H7 (cell line): ENCODE data around the gene COQ3. TPM values are rescaled to one million over a fixed set of nuclear protein-coding genes. Genes with fewer than 3 reads are reported as not detected.
"Not testable (repeated sequence)": the region's sequence is repeated elsewhere in the genome, so short reads cannot be mapped to it uniquely, and the experiment has no call there.

Experiments used
- DNase-seq: peaks from one replicate; pipeline ENCODE4 v3.0.0; 2012
- H3K27me3 ChIP-seq: 2 replicates; pipeline ENCODE4 v1.6.0; 2011; ENCODE audit warnings: mild to moderate bottlenecking, low read length; ENCODE audit not compliant: control insufficient read depth, insufficient read depth
- H3K36me3 ChIP-seq: replicated peaks from 2 replicates; pipeline ENCODE4 v1.5.1; 2011; ENCODE audit warnings: low read length; ENCODE audit not compliant: control insufficient read depth, insufficient read depth
- H3K4me3 ChIP-seq: 2 replicates; pipeline ENCODE4 v1.5.1; 2011; ENCODE audit warnings: low read depth, mild to moderate bottlenecking, control low read depth, low read length, moderate library complexity; ENCODE audit not compliant: insufficient read depth
- total RNA-seq: library from RNA; depleted of rRNA; stranded (reverse); fragments of >200 nt; shearing (Covaris generic); gene quantifications from 2 replicates; pipeline ENCODE4 v1.2.3, GENCODE V29; 2014

Gene COQ3
- total RNA-seq, 1 experiment from 2014 or later, result 11.7 TPM

GRCh38 chr6:99354983-99355382 is 39.0 kb downstream of the COQ3 start:
- DNase-seq, result no peak
- Histone ChIP-seq H3K36me3 (no peaks in the 10 kb centered on the region), H3K27me3 (peaks cover 4% of the 10 kb centered on the region; the same call in 1 of the 2 replicates), H3K4me3 (no peak overlapping the region)

DNA sequence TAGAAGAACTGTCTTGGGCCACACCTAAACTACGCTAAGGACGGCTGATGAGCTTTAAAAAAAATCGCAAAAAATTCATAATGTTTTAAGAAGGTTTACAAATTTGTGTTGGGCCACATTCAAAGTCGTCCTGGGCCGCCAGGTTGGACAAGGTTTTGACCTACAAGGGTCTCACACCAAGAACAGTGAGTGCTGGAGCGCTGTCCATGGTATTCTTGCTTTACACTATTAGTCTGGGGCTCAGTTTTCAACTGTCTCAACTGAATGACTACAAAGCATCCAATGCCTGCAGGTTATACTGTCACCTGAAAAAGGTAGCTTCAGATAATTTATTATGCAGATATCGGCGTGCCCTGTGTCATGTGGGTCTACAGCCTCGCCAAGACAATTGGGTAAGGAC is 40.9 kb downstream of the COQ3 start:
- H3K36me3 ChIP-seq, result no peaks in the 10 kb centered on the region
- no peak overlapping the region for H3K4me3 ChIP-seq
- DNase-seq, result no peak
- peaks cover 4% of the 10 kb centered on the region; the same call in 1 of the 2 replicates for H3K27me3 ChIP-seq

DNA sequence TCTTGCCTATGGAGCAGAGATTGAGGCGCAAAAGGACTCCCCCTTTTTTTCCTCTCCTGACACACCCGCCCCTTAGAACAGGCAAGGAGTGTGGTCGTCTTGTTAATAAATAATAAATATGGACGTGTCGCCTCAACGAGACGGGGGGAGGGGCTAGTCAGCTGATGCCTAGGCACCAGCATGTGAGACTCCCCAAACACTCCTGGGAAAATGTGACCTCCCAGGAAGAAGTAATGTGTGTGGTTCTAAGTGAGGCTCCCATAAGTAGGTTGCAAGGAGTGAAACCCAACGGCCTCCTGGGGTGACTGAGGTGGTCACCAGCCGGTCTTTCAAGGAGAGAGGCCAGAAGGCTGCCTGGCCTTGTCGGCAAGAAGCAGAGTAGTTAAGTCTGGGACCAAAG is 43.4 kb downstream of the COQ3 start:
- Histone ChIP-seq H3K4me3 (0 out of 2 replicates have a peak overlapping the region, but pooled peaks have one; percentile 1), H3K36me3 (no peaks in the 10 kb centered on the region), H3K27me3 (peaks cover 4% of the 10 kb centered on the region; the same call in 1 of the 2 replicates)
- DNase-seq, result peak; percentile 20

- Histone ChIP-seq H3K4me3 (peak within 1 kb of the TSS; percentile 69), H3K36me3 (no peaks in the 10 kb centered on the region), H3K27me3 (peaks cover 4% of the 10 kb centered on the region; the same call in 1 of the 2 replicates)
- peak; percentile 90 for DNase-seq
Measured at GRCh38 chr6:99349171-99350141, 44.5 kb downstream of the COQ3 start, which contains the start of gene FAXC. FAXC (minus strand) TSS chr6:99349674; CDS start chr6:99349372, 302 bp downstream.

DNA sequence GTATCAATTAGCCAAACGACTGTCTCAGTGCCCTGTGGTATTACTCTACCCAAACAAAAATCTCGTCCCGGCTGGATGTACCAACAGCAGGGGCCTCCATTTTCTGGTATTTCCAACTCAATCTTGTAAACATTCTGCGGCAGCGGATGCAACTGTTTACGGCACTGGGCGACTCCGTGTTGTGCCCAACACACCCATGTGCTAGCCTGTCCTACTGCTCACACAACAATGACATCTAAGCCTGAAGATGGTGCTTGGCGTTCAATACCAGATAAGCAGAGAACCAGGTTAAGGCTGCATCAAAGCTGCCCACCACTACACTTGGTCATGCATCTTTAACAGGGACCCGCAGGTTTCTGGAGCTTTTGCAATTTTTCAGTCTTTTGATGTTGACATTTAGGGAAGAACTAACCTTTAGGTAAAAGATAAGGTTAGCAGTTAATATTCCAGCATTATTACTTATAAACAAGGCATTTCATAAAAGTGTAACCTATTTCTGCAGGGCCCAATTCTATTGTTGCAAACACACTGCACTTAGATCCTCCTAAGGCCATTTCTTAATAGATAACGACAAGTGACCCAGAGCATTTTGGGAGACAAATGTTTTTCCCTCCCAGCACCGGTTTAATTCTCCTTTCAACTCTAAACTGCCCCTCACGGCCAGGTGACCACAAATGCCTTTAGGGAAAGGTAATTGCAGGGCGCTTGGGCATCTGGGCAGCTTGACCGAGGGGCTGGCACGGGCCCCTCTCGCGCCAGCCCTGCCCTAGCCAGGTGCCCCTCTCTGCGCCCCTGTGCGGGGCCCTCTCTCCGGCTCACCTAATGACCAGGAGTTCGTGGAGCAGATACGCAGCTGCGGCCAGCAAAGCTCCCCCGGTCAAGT is 45.5 kb downstream of the COQ3 start:
- H3K27me3 ChIP-seq, result peaks cover 4% of the 10 kb centered on the region; the same call in 1 of the 2 replicates
- DNase-seq, result peak; percentile 8
- H3K36me3 ChIP-seq, result no peaks in the 10 kb centered on the region
- H3K4me3 ChIP-seq, result peak overlapping the region; percentile 69

- Histone ChIP-seq H3K27me3 (peaks cover 4% of the 10 kb centered on the region; the same call in 1 of the 2 replicates), H3K4me3 (no peak overlapping the region), H3K36me3 (no peaks in the 10 kb centered on the region)
- DNase-seq, result peak; percentile 13
Measured at GRCh38 chr6:99347804-99348203, 46.2 kb downstream of the COQ3 start.

- no peak for DNase-seq
- peaks cover 4% of the 10 kb centered on the region; the same call in 1 of the 2 replicates for H3K27me3 ChIP-seq
- no peak overlapping the region for H3K4me3 ChIP-seq
- no peaks in the 10 kb centered on the region for H3K36me3 ChIP-seq
Measured at GRCh38 chr6:99346595-99346994, 47.4 kb downstream of the COQ3 start.

GRCh38 chr6:99345164-99345563 is 48.8 kb downstream of the COQ3 start:
- Histone ChIP-seq H3K4me3 (no peak overlapping the region), H3K27me3 (no peaks in the 10 kb centered on the region; the same call in 1 of the 2 replicates), H3K36me3 (no peaks in the 10 kb centered on the region)
- DNase-seq, result no peak

DNA sequence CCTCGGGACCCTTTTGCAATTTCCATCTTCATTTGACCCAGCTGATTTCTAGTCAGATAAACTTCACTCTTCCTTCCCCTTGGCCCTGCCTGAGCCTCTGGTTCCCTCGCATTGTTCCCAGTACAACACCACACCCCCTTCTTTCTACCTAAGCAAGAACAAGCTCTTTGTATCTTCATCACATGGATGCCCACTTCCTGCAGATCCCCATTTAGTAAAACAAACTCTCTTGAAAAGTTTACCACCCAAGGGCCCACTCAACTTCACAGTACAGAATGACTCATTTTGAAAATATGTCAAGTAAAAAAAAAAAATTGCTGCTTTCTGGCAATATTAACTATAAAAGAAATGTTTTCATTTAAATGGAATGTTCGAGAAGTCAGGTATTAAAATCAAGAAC is 49.7 kb downstream of the COQ3 start:
- DNase-seq, result peak; percentile 33
- H3K4me3 ChIP-seq, result no peak overlapping the region

GRCh38 chr6:99341862-99342455 is 52.0 kb downstream of the COQ3 start:
- no peak for DNase-seq
- H3K27me3 ChIP-seq, result no peaks in the 10 kb centered on the region
- H3K36me3 ChIP-seq, result no peaks in the 10 kb centered on the region
- no peak overlapping the region for H3K4me3 ChIP-seq

More for the DNA sequence above, 49.7 kb downstream of the COQ3 start:
- Histone ChIP-seq H3K27me3 (no peaks in the 10 kb centered on the region; the same call in 1 of the 2 replicates), H3K36me3 (no peaks in the 10 kb centered on the region)

- Histone ChIP-seq H3K4me3 (no peak overlapping the region), H3K27me3 (no peaks in the 10 kb centered on the region), H3K36me3 (no peaks in the 10 kb centered on the region)
- no peak for DNase-seq
Measured at GRCh38 chr6:99338188-99338587, 55.8 kb downstream of the COQ3 start.

- not testable (repeated sequence) for H3K4me3 ChIP-seq, DNase-seq, H3K27me3 ChIP-seq, H3K36me3 ChIP-seq
Measured at GRCh38 chr6:99335298-99335697, 58.7 kb downstream of the COQ3 start.

DNA sequence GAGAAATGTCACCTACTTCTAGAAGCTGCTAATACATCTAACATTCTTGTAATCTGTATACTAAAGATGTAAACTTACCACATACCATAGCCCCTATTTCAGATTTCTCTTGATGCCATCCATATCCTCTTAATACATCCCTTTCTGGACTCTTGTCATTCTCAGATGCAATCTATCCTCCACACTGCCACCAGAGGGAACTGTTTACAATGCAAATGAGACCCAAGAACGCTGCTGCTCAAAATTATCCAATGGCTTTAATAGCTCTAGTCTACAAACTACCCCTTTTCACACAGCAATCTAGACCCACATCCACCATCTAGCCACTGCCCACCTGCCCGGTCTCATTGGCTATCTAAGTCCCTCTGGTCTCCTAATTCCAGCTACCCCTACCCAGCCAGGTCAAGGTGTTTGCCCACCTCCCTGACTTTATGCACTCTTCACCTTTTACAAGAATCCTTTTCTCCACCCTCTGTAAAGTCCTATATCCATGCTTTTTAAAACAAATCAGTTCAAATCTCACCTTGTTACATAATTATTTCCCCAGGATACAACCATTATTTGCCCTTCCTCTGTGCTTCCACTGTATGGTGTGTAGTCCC is 59.4 kb downstream of the COQ3 start:
- Histone ChIP-seq H3K27me3 (no peaks in the 10 kb centered on the region), H3K4me3 (no peak overlapping the region), H3K36me3 (no peaks in the 10 kb centered on the region)
- peak; percentile 25 for DNase-seq

- DNase-seq, result no peak
- Histone ChIP-seq H3K36me3 (no peaks in the 10 kb centered on the region), H3K27me3 (no peaks in the 10 kb centered on the region), H3K4me3 (no peak overlapping the region)
Measured at GRCh38 chr6:99333068-99333467, 60.9 kb downstream of the COQ3 start.
